T47D (cell line): Measurements from ENCODE around the gene UNCX.
"Not testable (repeated sequence)": the region's sequence is repeated elsewhere in the genome, so short reads cannot be mapped to it uniquely, and the experiment has no call there.

Experiments
- DNase-seq, 2 experiments: peaks; one replicate each; pipeline versions ENCODE4 v3.0.0 to v3.0.0-alpha.2; 2011 to 2012; ENCODE audit warnings: low read depth in 1 of 2, low spot score in 1 of 2
- JUND ChIP-seq: IDR thresholded peaks from 2 replicates; pipeline ENCODE4 v1.6.1; 2012; ENCODE audit warnings: low read depth
- in situ Hi-C: cut with HindIII; loops from 2 replicates; pipeline ENCODE4 v1.10.0; 2016; ENCODE audit warnings: low sequenced_read_pairs, low pct_unique_long_range_greater_than_20kb

Gene UNCX

DNA sequence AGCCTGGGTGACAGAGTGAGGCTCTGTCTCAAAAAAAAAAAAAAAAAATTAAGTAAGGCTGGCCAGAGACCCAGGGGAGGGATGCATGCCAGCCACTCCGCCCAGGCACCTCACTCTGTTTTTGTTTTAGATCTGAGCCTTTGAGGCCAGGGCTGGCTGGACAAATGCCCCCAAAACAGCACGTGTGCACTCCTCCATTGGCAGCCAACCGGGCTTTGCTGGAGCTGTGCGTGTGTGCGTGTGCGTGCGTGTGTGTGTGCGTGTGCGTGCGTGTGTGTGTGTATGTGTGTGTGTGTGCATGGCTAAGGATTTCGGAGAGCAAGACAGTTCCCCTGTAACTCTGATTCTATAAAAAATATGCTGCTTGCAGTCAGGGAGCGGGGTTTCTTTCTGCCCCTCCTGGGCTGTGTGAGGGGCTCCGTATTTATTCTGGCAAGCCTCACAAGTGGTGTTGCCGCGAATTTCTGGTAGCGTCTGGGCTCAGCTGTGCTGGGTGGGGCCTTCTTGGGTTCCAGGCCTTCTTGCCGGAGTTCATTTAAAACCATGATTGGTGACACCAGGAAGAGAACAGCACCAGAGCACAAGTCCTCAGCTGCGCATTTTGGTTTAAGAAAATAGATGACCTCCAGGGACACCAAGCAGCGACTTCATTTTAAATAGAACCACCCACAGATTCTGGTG, 28.1 kb upstream of the UNCX start:
- in situ Hi-C loops, result no loop called here
- DNase-seq, result no peak
- TF ChIP-seq JUND, result no peak

DNA sequence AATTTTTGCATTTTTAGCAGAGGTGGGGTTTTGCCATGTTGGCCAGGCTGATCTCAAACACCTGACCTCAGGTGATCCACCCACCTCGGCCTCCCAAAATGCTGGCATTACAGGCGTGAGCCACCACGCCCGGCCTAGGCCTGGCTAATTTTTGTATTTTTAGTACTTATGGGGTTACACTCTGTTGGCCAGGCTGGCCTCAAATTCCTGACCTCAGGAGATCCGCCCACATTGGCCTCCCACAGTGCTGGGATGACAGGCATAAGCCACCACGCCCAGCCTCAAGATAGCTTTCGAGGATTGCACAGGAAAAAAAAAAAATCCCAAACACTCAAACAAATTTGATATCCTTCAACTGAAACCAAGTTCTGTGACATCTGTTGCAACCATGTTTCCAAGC, 26.9 kb upstream of the UNCX start:
- DNase-seq, in situ Hi-C loops: not testable (repeated sequence)

GRCh38 chr7:1209097-1209496, 23.6 kb upstream of the UNCX start:
- DNase-seq, result no peak
- in situ Hi-C loops, result no loop called here
- no peak for TF ChIP-seq JUND

DNA sequence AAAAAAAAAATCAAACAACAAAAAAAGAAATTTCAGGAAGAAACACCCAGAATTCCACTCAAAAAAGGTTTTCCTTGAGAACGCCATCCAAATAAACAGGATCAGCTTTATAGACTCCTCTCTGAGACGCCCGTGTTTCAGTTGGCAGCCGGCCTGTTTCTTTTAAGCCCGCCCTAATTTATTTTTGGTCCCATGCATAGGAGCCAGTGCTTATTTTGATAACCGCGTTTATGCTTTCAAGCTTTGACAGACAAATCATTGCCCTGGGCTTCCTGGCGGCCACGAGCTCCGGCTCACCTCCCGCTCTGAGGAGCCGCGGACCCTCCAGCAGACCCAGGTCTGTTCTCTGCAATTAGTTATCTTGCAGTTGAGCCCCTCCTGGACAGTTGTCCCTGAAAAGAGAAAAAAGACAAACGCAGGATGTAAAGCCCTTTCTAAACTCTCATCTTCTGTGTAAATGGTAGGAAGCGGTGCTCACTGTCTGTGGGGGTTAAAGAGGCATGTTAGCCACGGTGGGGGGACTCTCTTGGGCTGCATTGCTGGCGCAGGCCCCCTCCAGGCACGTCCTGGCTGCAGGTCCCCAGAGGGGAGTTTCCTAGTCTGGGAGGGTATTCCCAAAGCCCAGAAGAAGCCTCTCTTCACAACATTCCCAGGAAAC, 22.2 kb upstream of the UNCX start:
- TF ChIP-seq JUND, result no peak
- in situ Hi-C loops, result no loop called here
- DNase-seq, result no peak

- no peak for TF ChIP-seq JUND
- DNase-seq, result no peak
- in situ Hi-C loops, result no loop called here
These were observed 21.6 kb upstream of the UNCX start for GRCh38 chr7:1210979-1211608.

DNA sequence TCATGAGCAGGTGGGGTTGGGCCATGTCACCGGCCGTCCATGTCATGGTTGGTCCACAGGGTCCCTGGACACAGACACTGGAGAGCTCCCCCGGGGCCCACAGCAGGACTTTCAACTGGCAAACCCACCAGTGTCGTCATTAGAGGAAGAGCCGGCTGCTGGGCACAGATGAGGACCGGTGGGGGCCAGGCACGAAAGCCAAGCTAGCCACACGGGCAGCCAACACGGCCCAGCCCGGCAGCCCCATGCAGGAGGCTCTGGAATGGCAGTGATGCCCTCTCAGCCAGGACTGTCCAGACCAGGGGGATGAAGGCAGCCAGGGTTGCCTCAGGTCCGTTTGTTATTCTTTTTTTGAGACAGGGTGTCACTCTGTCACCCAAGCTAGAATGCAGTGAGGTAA, 21.1 kb upstream of the UNCX start:
- in situ Hi-C loops, result no loop called here
- no peak for TF ChIP-seq JUND
- DNase-seq, result no peak

GRCh38 chr7:1212025-1212424, 20.6 kb upstream of the UNCX start:
- in situ Hi-C loops, DNase-seq: not testable (repeated sequence)

DNA sequence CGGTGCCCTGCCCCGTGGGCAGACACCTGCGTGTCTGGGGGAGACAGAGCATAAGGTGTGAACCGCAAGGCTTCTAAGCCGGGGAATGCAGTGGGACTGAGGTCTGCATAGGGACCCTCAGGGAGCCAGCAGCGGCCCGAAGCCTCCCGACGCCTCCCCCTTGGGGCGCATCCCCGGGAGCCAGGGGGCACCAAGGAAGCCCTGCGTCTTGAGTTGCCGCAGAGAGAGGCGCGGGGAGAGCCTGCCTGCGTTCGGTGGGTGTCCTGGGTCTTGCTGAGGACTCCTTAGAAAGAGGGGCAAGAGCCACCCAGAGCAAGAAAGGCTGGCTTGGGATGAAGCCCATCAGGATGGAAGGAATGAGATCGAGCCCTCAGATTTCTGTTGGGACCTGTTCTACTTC, 18.2 kb upstream of the UNCX start:
- no peak for DNase-seq
- TF ChIP-seq JUND, result no peak
- in situ Hi-C loops, result no loop called here

GRCh38 chr7:1218541-1219165, 14.0 kb upstream of the UNCX start:
- no peak for DNase-seq
- in situ Hi-C loops, result no loop called here
- TF ChIP-seq JUND, result no peak

DNA sequence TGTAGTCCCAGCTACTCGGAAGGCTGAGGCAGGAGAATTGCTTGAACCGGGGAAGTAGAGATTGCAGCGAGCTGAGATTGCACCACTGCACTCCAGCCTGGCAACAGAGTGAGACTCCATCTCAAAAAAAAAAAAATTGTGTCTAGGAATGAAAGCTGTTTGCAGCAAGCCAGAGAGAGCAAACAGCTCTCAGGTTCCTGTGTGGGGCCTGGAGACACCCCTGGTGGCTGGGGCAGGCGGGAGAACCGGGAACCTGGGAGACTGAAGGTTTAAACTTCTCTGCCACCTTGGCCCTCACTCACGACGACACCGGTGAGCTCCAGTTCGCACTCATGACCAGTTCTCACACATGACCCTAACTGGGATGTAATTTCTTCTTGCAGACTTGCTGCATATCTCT, 13.2 kb upstream of the UNCX start:
- no peak for TF ChIP-seq JUND
- in situ Hi-C loops, result no loop called here
- peak in 1 of 2 experiments; percentile 16 for DNase-seq

DNA sequence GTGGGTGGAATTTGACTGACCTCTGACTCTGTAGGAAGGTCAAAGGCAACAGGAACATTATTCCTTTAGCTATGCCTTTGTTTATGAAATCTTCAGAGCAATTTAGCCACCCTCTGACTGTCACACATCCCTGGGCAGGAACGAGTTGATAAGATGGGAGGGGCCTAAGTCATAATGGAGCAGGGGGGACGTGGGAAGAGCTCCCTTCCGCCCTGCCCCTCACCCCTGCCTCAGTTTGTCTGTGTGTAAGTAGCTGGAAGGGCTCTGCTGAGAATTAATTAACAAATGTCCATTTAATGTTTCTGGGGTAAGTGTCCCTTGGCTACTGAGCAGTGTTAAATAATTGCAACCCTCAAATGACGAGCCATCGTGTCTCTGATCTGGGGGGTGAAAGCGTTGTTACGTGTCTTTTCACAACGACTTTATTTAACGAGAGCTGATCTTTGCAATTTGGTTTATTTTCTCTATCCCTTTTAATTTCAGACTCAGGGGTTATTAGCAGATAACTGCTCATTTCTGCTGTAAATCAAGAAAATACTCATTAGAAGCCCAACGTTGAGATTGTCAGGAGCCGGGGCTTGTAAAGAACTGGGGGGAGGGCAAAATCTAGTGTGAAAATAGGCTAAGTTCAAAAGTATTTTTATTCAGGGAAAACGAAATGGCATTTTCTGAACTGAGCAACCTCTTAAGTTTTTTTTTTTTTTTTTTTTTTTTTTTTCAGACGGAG, 12.5 kb upstream of the UNCX start:
- DNase-seq, result peak in 1 of 2 experiments; percentile 15
- no peak for TF ChIP-seq JUND
- in situ Hi-C loops, result no loop called here

- in situ Hi-C loops, result no loop called here
- DNase-seq, result no peak
- TF ChIP-seq JUND, result no peak
These were observed 11.5 kb upstream of the UNCX start for GRCh38 chr7:1220977-1221745.
